Tongue (tissue), 2 donors: ENCODE measurements around the gene PDZK1IP1. TPM values are rescaled to one million over a fixed set of nuclear protein-coding genes. Genes with fewer than 3 reads are reported as not detected.
"Not testable (repeated sequence)": the region's sequence is repeated elsewhere in the genome, so short reads cannot be mapped to it uniquely, and the experiment has no call there.

Experiments used
- DNase-seq: peaks from one replicate; pipeline ENCODE4 v3.0.0-alpha.2; 2015
- total RNA-seq: library from RNA; depleted of rRNA; stranded (reverse); fragments of >200 nt; gene quantifications from one replicate; pipeline ENCODE4 v1.2.3, GENCODE V29; 2014

Gene PDZK1IP1
- total RNA-seq, 1 donor from 2014 or later: 2.1 TPM

DNA sequence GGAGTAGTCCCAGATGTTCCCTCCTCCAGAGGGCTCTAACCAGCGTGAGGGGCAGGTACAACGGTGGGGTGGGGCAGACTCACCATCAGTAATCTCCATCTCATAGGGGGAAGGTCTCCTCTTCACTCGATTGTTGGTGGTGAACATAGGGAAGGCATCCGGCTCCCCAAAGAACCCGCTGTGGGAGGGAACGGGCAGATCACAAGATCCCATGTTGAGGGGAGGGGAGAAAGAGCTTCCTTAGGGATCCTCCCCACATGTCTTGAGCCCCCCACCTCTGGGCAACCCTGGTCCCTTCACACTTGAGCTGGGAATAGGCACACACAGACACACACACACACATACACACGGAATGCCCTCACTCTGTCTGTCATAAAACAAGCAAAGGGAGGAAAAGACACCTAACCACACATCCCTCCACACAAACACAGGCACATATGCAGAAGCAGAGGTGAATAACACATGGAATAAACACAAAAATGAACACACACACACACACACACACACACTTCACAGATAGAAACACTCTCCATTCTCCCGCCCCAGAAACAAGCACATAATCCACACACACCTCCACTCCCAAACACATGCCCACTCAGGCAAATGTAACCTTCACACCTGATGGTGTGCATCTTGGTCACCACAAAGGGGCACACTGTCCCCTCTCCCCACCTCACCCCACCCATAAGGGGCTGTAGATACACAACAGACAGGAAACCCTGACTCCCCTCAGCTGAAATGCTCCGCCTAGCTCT lies 34.3 kb upstream of the PDZK1IP1 start:
- DNase-seq: no peak

DNA sequence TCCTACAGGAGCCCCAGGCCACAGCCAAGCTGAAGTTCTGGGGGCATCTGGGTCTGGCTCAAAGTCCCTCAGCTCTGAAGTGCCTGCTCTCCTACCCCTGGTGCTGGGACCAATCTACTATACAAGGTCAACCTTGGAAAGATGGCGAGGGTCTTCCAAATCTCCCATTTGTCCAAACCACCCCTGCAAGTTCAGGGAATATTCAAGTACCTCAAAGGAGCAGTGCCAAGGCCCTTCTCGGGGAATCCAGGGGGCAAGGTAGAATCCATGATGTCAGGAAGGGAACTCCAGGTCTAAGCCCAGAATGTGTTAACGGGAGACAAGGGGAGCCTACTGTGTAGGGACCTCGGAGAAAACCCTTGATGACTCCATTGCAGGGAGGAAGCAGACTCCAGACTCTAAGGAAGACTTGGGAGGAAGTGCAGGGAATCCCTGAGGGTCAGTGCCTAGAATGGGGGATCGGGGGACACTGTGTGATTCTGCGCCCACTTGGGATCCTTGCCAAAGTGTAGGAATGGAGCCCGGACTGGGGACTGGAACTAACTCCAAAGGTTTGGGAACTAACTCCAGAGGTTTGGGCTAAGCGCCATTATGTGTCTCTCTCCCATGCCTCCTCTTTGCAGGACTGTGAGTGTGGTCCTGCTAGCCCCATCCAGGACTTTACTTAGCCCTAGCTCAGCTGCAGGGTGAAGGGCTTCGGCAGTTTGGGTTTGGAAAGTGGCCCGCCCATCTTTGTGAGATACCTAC lies 33.5 kb upstream of the PDZK1IP1 start:
- DNase-seq: no peak

DNA sequence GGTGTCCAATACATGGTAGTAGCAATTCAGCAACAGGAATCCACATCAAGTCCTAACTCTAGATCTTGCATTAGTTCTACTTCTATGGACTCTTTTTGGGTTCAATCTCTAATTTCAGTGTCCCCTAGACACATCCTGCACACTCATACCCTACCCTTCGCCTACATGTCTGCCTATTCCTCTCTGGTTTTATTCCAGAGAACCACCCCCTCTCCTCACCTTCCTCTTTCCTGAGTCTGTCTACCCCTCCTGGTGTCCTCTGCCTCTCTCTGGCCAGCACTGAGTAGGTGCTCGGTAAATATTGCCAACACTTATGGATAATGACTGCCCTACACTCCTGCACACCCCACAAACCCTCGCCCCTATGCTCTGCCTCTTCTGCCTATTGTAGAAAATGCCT lies 32.6 kb upstream of the PDZK1IP1 start:
- DNase-seq: no peak

DNA sequence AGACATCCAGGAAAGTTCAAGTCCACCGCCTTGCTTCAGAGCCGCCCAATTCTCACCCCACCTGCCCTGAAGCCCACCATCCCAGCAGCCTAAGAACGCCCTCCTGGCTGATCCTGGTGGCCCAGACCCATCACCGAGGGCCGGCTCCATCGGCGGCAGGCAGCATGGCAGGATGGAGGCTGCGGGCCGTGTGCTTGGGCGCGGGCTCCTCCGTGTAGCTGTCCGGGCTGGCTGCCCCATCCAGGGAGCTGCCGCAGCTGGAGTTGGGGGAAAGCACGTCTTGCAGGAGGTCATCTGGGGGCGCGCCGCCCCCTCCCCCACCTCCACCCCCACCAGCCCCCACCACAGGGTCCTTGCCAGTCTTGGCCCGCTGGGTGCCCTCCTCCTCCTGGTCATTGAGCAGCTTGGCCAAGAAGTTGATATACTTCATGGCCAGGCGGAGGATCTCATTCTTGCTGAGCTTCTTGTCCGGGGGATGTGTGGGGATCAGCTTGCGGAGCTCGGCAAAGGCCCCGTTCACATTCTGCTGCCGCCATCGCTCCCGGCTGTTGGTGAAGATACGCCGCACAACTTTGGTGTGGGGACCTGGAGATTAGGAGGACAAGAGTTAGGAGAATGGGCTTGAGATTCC lies 29.9 kb upstream of the PDZK1IP1 start:
- DNase-seq: no peak

DNA sequence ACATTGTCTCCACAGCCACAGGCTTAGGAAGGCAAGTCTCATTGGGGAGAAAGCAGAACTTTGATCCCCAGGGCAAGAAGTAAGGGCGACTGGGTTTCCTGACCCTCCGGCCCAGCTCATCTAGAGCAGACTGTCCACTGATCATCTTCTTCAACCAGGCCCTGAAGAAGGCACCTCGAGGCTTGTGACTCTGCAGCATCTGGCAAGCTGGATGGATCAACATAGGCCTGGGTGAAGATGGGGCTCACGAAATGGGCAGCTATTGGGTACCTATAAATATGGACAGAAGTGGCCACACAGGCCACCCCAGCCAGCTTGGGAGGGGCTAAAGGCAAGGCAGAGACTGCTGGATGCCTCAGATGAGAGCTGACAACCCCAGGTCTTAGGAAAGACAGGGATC lies 29.2 kb upstream of the PDZK1IP1 start:
- no peak for DNase-seq

DNA sequence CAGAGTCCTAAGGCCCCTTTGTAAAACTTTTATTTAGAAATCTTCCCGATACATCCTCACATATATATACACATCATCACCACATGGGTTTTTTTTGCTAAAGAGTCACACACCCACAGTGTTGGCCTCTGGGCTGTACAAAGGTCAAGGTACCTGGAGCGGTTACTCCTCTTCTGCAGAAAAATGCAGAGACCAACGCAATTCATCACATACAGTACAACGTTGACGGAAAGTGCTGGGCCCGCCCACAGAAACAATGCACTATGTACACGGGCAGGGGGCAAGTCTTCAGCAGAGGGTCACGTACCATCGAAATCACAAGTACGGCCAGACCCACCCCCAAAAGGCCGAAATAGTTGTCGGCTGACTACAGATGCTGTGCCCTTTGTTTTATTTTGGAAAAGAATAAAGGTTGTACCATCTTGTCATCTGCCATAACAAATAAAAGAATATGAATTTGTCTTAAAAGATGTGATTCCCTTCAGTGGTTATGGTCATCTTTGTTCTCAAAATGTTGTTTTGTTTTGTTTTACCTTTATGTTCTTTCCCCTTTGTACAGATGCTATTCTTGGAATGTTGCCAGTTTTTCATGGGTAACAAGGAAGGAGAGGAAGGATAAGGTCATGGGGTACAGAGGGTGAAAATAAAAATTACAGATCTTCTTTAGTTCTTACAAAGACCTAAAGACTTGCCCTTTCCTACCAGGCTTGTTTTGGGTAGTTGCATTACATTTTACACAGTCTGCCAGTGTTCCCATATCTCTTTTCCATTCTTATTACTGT lies 26.6 kb upstream of the PDZK1IP1 start:
- DNase-seq: no peak

DNA sequence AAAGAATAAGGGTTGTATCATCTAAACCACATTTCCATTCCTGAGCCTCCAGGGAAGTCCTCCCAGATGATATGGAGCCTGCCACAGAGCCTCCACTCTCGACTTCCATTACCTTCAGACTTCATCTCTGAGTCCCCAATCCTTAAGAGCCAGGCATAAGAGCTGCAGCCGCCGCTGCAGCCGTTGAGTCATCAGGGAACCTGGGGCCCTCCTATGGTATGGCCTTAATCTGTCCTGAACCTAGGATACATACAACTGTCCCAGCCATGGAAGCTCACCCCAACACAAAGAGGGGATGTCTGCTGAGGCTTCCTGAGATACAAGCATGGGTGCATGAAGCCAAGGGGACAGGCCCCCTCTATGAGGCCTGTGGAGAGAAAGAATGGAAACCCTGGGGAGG lies 25.9 kb upstream of the PDZK1IP1 start:
- no peak for DNase-seq

DNA sequence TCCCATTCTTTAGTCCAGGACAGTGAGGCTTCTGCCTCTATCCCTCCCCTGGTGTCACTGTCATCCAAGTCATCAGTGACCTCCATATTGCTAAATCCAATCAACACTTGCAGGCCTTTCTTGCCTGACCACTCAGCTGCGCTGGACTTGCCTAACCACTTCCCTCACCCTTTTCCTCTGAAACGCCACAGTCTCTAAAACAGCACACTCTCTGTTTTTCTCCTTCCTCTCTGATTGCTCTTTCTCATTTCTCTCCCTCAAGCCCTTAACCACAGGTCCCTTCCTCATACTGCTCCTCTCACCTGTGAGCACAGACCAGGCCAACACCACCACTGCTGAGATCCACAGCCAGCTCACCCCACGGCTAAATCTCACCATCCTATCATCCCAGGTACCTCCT lies 24.7 kb upstream of the PDZK1IP1 start:
- no peak for DNase-seq

DNA sequence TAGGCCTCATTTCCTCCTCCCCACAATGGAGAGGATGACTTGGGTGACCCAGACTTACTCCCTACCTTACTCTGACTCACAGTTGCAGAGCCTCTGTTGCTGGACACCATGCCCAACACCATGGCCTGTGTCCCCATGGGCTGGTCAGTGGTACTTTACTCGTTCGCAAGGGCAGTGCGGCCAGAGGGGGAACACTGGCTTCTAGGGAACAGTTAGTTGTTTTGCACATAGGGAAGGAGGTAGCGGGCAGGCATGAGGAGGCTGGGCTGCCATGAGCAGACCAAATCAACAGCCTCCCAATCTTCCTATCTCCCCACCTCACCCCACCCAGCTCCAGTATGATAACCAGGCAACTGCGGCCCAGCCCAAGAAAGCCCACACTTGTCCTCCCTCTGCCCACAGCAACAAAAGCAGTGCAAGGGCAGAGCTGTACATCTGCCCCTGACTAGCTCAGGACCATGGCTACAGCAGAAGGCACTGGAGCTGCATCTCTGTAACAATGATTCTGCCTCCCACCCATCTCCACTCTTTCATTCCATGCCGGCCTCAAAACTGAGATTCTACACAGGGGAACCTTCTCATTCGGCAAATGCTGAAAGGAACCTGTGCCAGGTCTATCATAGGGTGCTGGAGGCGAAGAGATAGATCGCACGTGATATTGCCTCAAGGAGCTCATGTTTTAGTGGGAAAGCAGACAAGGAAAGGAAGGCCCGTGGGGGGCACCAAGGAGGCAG lies 23.6 kb upstream of the PDZK1IP1 start:
- no peak for DNase-seq

DNA sequence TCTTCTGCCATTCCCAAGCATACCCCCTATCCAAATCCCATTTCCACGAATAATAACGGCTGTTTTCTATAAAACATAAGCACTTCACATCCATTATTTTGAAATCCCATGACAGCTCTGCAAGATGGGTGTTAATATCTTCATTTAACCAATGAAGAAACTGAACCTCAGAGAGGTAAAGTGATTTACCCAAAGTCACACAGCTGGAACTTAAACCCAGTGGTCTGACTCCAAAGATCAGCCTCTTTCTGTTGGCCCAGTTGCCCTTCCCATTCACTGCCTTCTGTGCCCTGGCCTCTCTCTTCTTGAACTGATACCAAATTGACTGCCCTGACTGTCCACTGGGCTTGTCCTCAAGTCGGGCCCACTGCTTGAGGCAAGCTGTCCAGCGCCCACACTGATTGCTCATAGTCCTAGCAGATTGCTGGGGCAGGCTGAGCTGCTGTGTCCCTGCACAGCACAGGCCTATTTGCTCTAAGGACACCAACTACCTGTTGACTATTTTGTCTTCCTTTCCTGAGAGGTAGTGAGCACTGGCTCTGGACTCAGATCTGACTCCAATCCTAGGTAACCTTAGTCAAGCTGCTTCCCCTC lies 22.9 kb upstream of the PDZK1IP1 start:
- no peak for DNase-seq

DNA sequence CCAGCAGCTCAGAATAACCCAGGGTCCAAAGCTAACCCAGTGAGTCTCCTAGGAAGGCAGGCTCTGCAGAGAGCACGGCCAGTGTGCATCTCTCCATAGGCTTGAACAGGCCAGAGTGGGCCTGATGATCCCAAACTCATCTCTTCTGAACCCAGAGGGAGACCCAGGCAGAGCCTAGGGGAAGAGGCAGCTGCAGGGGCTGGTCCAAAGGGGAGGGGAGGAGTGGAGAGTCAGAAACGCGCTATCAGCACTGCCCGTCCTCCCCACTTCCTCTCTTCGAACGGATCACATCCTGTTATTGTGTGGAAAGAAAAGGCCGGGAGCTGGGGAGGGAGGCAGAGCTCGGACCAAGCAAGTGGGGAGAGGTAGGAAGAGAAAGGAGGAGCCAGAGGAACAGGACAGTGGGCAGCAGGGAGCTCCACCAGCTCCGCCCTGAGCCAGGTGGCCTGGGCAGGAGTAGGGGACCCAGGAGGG lies 22.0 kb upstream of the PDZK1IP1 start:
- no peak for DNase-seq

DNA sequence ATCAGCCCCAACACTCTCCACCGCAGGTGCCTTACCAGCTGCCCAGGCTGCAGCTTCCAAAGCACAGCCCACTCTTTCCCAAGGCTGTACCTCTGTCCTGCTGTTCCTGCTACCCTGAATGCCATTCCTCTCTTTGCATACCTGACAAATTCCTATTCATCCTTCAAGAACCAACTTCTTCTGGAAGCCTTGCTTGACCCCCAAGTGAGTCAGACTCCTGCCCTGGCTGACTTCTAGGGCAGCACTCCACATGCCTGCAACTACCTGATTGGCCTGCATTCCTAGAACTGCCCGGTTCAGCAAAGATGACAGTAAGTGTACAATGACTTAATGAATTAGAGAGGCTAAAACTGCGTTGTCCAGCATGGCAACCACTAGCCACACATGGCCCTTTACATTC lies 20.8 kb upstream of the PDZK1IP1 start:
- no peak for DNase-seq

DNA sequence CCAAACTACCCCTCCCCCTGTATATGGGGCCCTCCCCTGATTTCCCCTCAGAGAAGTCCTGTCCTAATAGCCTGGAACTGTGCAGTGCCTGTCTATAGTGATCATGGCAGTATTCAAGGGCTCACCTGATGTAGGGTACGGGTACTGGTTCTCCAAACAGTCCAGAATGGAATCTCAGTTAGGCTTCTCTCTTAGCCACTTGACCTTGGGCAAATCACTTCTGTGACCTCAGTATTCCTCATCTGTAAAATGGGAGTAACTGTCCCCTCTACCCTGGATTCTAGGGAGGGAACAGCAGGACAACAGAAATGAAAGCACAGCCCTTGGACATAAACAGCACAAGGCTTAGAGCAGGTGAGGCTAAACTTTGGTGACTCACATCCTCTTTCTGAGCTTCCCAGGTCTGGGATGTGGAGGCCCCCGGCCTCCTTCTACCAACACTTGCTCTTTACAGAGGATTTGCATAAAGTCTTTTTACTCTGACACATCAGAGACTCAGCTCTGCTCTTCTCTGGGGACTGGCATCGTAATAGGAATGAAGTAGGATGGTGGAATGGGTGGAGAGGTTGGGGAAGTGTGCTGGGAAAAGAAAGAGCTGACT lies 20.0 kb upstream of the PDZK1IP1 start:
- DNase-seq: no peak

DNA sequence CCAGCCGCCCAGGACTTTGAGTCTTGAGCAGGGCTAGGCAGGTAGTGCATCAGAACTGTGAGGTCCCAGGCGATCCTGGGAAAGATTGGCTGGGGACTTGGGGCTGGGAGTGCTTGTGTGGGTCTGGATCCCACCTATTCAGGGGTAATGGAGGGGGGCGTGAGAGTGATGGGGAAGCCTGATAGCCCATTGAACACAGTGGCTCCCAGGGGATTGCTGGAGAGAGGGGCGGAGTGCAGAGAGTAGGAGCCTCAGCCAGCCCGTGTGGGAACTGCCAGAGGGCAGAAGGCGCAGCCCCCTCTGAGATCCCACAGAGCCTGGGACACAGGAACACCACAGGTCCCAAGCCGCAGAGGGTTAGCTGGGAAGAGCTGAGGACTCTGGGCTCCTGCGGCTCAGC lies 19.3 kb upstream of the PDZK1IP1 start:
- no peak for DNase-seq

DNA sequence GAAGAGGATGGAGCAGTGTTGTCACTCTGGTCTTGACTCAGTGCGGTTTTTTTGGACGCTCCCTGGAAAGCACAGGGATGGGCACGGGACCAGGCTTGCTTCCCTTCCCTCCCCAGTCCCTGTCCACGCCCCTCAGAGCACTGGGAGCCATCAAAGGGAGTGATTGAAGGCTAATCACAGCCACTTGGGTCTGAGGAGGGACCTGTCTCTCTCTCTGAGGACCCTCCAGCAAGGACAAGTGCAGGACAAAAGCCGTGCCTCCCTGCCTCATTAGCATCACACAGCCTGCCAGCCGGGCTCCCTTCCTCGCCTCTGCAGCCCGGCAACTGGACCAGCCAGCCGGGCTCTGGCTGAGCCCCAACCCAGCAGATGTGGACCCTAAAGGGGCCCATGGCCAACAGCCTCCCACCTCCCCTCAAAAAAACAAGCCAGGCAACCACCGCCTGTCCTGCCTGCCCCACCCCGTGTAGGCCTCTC lies 18.6 kb upstream of the PDZK1IP1 start:
- DNase-seq: no peak

DNA sequence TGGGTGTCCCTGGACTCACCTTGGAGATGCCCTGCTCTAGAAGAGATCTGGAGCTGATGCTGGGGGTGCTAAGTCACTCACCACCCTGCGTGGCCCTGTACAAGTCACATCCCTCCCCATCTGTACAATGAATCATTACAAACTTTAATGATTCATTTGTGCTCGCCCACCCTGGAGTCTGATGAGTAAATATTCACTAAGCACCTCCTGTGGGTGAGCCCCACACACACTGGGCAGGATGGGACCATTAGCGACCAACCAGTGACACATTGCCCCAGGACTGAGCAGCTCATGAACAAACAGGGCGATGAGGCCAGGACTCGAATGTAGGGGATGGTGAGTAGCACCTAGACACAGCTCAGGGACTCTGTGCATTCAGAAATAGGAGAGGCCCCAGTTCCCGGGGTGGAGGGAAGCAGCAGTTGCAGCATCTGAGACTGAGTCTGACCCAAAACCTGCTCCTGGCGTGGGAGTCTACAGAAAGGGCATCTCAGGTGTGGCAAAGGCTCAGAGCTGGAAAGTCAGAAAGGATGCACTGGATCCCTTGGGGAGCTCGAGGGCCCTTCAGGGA lies 18.1 kb upstream of the PDZK1IP1 start:
- DNase-seq: no peak

DNA sequence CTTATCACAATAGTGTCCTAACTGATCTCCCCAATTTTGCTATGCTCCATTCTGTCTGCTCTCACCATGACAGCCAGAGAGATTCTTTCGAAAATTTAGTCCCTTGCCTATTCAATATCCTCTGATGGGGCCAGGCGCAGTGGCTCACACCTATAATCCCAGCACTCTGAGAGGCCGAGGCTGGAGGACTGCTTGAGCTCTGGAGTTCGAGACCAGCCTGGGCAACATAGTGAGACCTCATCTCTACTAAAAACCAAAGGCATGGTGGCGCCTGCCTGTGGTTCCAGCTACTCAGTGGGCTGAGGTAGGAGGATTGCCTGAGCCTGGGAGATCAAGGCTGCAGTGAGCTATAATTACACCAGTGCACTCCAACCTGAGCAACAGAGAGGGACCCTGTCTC lies 16.1 kb upstream of the PDZK1IP1 start:
- DNase-seq: no peak

DNA sequence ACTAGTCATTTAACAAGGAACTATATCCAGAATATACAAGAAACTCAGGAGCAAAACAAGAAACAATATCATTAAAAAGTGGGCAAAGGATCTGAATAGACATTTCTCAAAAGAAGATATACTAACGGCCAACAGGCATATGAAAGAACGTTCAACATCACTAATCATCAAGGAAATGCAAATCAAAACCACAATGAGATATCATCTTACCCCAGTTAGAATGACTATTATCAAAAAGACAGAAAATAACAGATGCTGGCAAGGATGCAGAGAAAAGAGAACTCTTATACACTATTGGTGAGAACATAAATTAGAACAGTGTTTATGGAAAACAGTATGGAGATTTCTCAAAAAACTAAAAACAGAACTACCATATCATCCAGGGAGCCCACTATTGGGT lies 13.7 kb upstream of the PDZK1IP1 start:
- not testable (repeated sequence) for DNase-seq

DNA sequence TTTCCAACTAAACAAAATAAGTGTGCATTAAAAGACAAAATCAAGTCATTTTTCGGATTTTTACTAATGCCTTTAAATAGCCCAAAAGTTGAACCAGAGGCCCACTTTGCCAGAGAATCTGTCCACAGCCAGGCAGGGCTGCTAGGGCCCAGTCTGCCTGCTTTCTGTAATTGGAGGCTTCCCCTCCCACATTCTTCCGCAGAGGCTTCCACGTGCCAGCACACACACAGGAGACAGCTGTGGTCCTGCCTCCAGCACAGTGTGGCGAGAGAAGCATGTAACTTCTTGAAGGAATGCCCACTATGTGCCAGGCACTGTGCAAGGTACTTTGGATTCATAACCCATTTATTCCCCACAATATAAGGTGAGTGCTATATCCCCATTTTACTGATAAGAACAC lies 11.3 kb upstream of the PDZK1IP1 start:
- peak; percentile 83 for DNase-seq

DNA sequence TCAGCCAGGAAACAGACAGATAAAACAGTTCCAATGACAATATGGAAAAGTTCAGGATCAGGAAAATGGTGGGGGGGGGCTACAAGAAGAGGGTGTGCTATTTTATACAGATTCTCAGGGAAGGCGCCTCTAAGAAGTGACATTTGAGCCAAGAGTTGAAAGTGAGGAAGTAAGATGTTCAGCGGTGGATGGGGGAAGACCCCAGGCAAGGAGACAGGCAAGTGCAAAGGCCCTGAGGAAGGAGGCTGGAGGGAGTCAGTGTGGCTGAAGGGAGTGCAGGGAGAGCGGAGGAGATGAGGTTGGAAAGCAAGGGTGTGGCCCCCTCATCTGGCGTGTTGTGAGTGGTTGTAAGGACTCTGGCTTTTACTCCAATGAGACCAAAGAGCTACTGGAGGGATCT lies 8.4 kb upstream of the PDZK1IP1 start:
- DNase-seq: no peak

DNA sequence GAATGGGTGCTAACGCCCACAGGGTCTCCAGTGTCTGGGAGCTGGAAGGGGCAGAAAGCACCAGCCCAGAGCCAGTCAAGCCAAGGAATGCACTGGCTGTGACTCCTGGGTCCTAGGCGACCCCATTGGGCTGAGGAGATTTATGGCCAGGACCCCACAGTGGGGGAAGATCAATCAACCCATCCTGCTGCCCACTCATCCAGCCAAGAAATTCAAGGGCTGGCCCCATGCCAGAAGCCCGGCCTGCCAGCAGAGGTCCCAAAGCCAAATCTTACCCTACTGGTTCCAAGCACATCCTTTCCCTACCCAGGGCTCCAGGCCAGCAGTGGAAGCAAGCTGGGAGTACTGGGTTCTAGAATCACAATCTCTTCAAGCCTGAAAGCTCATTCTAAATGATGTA lies 6.8 kb upstream of the PDZK1IP1 start:
- no peak for DNase-seq
